Muscle of leg (tissue), 11 donors: ENCODE measurements around the gene ACTMAP. TPM values are rescaled to one million over a fixed set of nuclear protein-coding genes. Genes with fewer than 3 reads are reported as not detected.
A peak's percentile ranks its signal among the peaks of the same experiment; 100 is the strongest.
"Not testable (repeated sequence)": the region's sequence is repeated elsewhere in the genome, so short reads cannot be mapped to it uniquely, and the experiment has no call there.

Experiments
- DNase-seq: peaks from one replicate; pipeline ENCODE4 v3.0.0; 2013
- H3K27ac ChIP-seq: one replicate; pipeline ENCODE4 v1.5.1; 2013; ENCODE audit warnings: mild to moderate bottlenecking, low read length, control low read depth
- H3K27me3 ChIP-seq: one replicate; pipeline ENCODE4 v1.6.1; 2013; ENCODE audit warnings: low read length; ENCODE audit not compliant: control insufficient read depth, insufficient read depth
- H3K36me3 ChIP-seq: one replicate; pipeline ENCODE4 v1.6.1; 2013; ENCODE audit warnings: low read length; ENCODE audit not compliant: control insufficient read depth, insufficient read depth
- H3K4me1 ChIP-seq: one replicate; pipeline ENCODE4 v1.6.1; 2013; ENCODE audit warnings: low read length; ENCODE audit not compliant: control insufficient read depth, insufficient read depth
- H3K4me3 ChIP-seq: one replicate; pipeline ENCODE4 v1.5.1; 2013; ENCODE audit warnings: low read length, control low read depth
- H3K9me3 ChIP-seq: replicated peaks from 2 replicates; pipeline ENCODE4 v1.6.1; 2013; ENCODE audit warnings: low read depth, low read length; ENCODE audit not compliant: control insufficient read depth
- whole genome bisulfite sequencing: methylation state at CpG from one replicate; pipeline ENCODE4 v1.1.5; 2013; ENCODE audit warnings: missing lambda C conversion rate; ENCODE audit not compliant: insufficient coverage; 5-methylcytosine and 5-hydroxymethylcytosine counted together
- polyA plus RNA-seq, 8 donors: library from polyadenylated mRNA; unstranded; fragments of 120-200 nt; gene quantifications; one replicate each; pipeline versions ENCODE4 v1.2.1 to v1.2.3, GENCODE V29; 2013; ENCODE audit warnings: inconsistent platforms in 1 of 8, low replicate concordance in 1 of 8; ENCODE audit not compliant: insufficient read length in 8 of 8, insufficient read depth in 1 of 8
- total RNA-seq: library from RNA; stranded (reverse); fragments of 120-200 nt; gene quantifications from one replicate; pipeline ENCODE4 v1.2.4, GENCODE V29; 2013

Gene ACTMAP
- total and polyA plus RNA-seq, 9 donors, result 1.2 to 13.0 (median 11.0) TPM

DNA sequence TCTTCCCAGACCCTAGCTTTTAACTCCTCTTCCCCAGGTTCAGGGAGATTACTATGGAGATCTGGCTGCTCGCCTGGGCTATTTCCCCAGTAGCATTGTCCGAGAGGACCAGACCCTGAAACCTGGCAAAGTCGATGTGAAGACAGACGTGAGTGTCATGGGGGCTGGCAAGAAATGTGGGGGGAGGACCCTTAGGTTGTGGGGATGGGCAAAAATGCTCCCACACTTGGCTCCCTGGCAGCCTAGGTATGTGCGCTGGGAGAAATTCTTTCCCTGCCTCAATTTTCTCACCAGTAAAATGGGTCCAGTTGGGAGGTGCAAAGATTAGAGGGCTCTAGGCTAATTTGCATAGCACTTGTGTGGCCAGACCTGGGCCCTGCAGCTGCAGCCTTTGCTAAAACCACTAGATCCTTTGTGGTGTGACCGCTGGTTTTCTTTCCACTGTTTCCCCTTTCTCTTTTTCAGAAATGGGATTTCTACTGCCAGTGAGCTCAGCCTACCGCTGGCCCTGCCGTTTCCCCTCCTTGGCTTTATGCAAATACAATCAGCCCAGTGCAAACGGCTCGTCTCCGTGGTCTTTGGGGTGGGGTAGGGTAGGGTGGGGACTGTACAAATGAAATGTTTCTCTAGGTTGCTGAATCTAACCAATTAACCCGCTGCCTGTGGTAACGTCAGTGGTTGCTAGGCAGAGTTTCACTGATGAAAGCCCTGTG, 26.8 kb upstream of the ACTMAP start:
- Histone ChIP-seq H3K4me3 (peak overlapping the region; percentile 60), H3K27me3 (no peaks in the 10 kb centered on the region), H3K4me1 (peaks cover 15% of the 10 kb centered on the region), H3K36me3 (peaks cover 8% of the 10 kb centered on the region), H3K9me3 (no peaks in the 10 kb centered on the region), H3K27ac (peak overlapping the region; percentile 100)
- 20% methylated on average over 7 of the region's 13 CpGs for WGBS
- peak; percentile 98 for DNase-seq

DNA sequence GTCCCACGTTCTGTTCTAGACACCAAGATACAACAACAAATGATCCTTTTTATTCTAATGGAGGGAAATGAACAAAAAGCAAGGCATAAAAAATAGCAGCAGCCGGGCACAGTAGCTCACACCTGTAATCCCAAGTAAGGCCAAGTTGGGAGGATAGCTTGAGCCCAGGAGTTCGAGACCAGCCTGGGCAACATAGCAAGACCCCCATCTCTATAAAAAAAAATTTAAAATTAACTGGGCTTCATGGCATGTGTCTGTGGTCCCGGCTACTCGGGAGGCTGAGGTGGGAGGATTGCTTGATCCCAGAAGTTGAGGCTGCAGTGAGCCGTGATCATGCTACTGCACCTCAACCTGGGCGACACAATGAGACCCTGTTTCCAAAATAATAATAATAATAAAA, 26.1 kb upstream of the ACTMAP start:
- peak overlapping the region; percentile 100 for H3K27ac ChIP-seq
- H3K4me1 ChIP-seq, result peaks cover 15% of the 10 kb centered on the region
- H3K27me3 ChIP-seq, result no peaks in the 10 kb centered on the region
- no peak for DNase-seq
- peaks cover 6% of the 10 kb centered on the region for H3K36me3 ChIP-seq
- no peak overlapping the region for H3K4me3 ChIP-seq
- WGBS, result 100% methylated on average over 2 of the region's 7 CpGs
- no peaks in the 10 kb centered on the region for H3K9me3 ChIP-seq

DNA sequence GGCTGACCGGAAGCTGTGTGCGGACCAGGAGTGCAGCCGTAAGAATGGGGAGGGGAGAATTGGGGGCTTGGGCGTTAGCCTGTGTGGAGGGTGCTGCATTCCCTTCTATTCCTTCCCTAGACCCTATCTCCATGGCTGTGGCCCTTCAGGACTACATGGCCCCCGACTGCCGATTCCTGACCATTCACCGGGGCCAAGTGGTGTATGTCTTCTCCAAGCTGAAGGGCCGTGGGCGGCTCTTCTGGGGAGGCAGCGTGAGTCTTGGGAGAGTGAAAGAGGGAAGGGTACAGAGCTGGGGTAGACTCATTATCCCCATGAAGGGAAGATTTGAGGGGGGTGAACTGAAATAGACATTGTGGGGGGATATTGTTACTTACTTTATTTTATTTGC, 25.4 kb upstream of the ACTMAP start:
- WGBS, result 96% methylated on average over 5 of the region's 10 CpGs
- Histone ChIP-seq H3K36me3 (peaks cover 6% of the 10 kb centered on the region), H3K9me3 (no peaks in the 10 kb centered on the region), H3K4me3 (no peak overlapping the region), H3K4me1 (peaks cover 15% of the 10 kb centered on the region), H3K27me3 (no peaks in the 10 kb centered on the region), H3K27ac (no peak overlapping the region)
- no peak for DNase-seq

GRCh38 chr19:40774916-40775631, 24.8 kb upstream of the ACTMAP start, which contains the start of gene MIA:
MIA (plus strand) TSS chr19:40775521; CDS start chr19:40775543, 22 bp downstream.
- no peak within 1 kb of the TSS for H3K4me3 ChIP-seq
- no peak within 1 kb of the TSS for H3K27ac ChIP-seq
- no peaks in the 10 kb centered on the region for H3K9me3 ChIP-seq
- DNase-seq, result no peak
- H3K4me1 ChIP-seq, result peaks cover 15% of the 10 kb centered on the region
- WGBS, result no CpG with 5 or more reads among the region's 9 CpGs
- H3K36me3 ChIP-seq, result peaks cover 2% of the 10 kb centered on the region
- no peaks in the 10 kb centered on the region for H3K27me3 ChIP-seq

DNA sequence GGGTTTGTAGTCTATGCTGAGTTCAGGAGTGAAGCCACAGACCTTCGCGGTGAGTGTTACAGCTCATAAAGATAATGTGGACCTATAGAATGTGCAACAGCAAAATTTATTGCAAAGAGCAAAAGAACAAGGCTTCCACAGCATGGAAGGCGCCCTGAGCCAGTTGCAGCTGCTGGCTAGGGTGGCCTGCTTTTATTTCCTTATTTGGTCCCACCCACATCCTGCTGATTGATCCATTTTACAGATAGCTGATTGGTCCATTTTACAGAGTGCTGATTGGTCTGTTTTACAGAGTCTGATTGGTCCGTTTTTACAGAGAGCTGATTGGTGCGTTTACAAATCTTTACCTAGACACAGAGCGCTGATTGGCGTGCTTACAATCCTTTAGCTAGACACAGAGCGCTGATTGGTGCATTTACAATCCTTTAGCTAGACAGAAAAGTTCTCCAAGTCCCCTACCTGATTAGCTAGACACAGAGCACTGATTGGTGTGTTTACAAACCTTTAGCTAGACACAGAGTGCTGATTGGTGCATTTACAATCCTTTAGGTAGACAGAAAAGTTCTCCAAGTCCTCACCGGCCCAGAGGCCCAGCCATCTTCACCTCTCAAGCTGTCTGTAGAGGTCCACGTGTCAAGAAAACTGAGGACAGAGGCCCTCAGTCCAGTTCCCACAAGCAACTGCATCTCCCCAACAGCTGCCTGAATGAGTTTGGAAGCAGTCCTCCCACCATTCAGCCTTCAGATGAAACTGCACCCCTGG, 21.0 kb upstream of the ACTMAP start:
- H3K27me3 ChIP-seq, H3K27ac ChIP-seq, DNase-seq, H3K36me3 ChIP-seq, H3K4me3 ChIP-seq, H3K9me3 ChIP-seq, H3K4me1 ChIP-seq: not testable (repeated sequence)
- 87% methylated on average over 8 of the region's 10 CpGs for WGBS

DNA sequence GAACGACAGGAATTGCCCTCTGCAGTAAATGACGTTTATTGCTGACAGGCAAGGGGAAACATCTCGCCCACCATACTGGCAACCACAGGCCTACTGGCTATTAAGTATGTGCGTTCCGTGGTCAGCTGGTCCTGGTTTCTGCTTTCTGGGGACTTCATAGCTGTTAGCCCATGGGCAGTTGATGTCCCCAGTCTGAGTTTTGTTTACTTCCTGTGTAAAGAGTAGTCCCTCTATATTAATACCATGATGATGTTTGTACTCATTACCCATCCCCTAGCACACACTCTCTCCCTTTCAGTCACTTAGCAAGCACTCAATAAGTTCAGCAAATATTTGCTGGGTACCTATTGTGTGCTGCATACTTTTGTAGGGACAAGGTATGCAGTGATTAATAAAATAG, 18.6 kb upstream of the ACTMAP start:
- H3K27me3 ChIP-seq, result no peaks in the 10 kb centered on the region

GRCh38 chr19:40766385-40766784, 16.1 kb upstream of the ACTMAP start:
- H3K4me1 ChIP-seq, H3K27ac ChIP-seq, H3K27me3 ChIP-seq, DNase-seq, H3K4me3 ChIP-seq, H3K9me3 ChIP-seq: not testable (repeated sequence)
- WGBS, result 98% methylated on average over 8 of the region's 13 CpGs
- H3K36me3 ChIP-seq, result peaks cover 49% of the 10 kb centered on the region

More for the DNA sequence above, 18.6 kb upstream of the ACTMAP start:
- no peak for DNase-seq
- 67% methylated on average over 2 of the region's 5 CpGs for WGBS
- peaks cover 24% of the 10 kb centered on the region for H3K36me3 ChIP-seq
- no peaks in the 10 kb centered on the region for H3K9me3 ChIP-seq
- no peak overlapping the region for H3K27ac ChIP-seq
- H3K4me3 ChIP-seq, result no peak overlapping the region
- H3K4me1 ChIP-seq, result no peaks in the 10 kb centered on the region

DNA sequence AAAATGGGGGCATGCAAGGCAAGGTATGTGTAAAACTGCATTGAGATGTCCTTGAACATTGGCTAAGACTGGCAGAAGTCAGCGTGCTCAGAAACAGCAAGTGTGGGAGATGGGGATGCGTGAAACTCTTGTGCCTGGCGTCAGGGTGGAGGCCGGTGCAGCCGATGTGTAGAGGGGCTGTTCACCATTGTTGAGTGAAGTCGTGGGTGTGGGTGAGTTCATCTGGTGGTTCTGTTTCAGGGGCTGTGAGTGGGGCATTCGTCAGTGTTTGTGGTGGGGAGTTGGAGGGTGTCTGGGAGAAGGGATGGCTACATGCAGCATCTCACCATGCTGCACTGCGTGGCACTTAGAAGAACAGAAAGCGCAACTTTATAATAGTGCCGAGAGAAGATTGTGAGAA, 13.7 kb upstream of the ACTMAP start:
- Histone ChIP-seq H3K36me3 (peaks cover 73% of the 10 kb centered on the region), H3K4me1 (no peaks in the 10 kb centered on the region), H3K4me3 (no peak overlapping the region), H3K9me3 (no peaks in the 10 kb centered on the region), H3K27ac (no peak overlapping the region), H3K27me3 (no peaks in the 10 kb centered on the region)
- 94% methylated on average over 7 of the region's 10 CpGs for WGBS
- no peak for DNase-seq

DNA sequence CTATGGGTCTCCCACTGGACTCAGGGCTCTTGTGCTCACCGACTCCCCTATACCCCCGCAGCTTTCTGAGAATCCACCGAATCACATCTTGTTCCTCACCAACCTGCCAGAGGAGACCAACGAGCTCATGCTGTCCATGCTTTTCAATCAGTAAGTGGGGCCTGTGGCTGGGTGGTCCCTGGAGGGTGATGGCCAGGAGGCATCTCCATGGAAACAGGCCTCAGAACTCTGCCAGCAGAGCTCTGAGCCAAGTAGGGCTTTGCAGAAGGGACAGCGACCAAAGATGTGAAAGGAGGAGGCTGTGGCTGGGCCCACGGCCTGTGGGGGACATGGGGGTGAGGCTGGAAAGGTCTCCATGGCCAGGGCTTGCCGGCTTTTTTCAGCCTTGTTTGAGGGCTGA, 13.2 kb upstream of the ACTMAP start:
- no peaks in the 10 kb centered on the region for H3K4me1 ChIP-seq
- no peak for DNase-seq
- no peaks in the 10 kb centered on the region for H3K27me3 ChIP-seq
- H3K27ac ChIP-seq, result no peak overlapping the region
- peaks cover 74% of the 10 kb centered on the region for H3K36me3 ChIP-seq
- 94% methylated on average over 3 of the region's 7 CpGs for WGBS
- no peak overlapping the region for H3K4me3 ChIP-seq
- no peaks in the 10 kb centered on the region for H3K9me3 ChIP-seq
